ENCODE measurements around the gene ARAP2.

DNA sequence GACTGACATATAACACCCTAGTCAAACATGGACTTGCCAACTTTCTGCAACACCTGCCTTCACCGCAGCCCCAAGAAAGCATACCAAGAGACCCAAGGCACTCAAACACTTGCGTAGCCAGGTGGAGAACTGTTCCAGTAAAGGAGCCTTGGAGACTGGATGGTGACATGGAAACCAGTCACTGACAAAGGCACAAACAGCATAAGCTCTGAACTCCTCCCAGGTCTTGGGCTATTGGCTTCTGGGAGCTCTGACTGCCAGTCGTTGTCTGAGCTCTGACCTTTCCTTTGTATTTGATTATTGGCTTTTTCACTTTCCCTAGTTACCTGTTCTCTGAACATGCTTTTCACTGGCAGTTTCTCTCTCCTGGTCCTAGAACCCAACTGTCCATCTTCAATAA lies 38.3 kb downstream of the ARAP2 start:
- TF ChIP-seq SIN3A (IDR thresholded peaks at IDR 0.05; ENCODE audit: borderline replicate concordance, insufficient read depth, low read length) (no peak), TAF1 (IDR thresholded peaks at IDR 0.05; ENCODE audit: borderline replicate concordance, insufficient read depth, low read length) (no peak), POLR2AphosphoS5 (IDR thresholded peaks at IDR 0.05; ENCODE audit: low read depth, low read length) (no peak)

Measured in PFSK-1 (cell line).